HG03457 (cell line): ENCODE measurements around the gene EIF2B4.

ENCODE experiments used
- ATAC-seq: cut with Tn5 transposase; IDR thresholded peaks from one replicate; pipeline ENCODE4 v1.9.1; 2021; ENCODE audit warnings: moderate number of reproducible peaks; ENCODE audit not compliant: unreplicated experiment

The EIF2B4 gene

DNA sequence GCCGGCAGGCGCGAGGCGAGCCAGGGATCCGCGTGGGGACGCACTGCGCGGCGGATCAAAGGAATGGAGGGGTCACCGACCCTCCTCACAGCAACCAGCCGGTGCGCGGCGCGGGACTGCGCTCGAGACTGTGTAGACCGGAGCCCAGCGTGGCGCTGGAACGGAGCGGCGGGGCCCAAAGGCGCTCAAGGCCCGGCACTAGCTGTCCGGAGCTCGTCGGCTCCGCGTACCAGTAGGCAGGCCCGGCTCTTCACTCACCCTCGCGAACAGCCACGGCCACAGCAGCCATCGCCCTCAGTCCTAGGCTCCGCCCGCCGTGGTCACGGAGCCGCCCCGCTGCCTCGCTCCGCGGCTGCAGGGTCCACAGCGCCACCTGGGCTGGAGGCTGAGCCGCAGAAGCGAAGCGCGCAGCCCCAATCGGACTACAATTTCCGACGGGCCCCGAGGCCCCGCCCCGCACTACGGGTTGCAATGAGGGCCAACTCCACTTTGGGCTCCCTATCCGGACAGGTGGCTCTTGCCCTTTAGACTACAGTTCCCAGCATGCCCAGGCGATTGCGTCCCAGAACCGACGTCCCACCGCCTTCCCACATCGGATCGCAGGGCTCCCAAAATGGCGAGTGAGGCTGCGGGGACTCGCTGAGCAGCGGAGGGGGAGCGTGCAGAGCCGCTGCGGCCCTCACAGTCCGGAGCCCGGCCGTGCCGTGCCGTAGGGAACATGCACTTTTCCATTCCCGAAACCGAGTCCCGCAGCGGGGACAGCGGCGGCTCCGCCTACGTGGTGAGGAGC is at the start of gene EIF2B4, which contains the start of gene SNX17:
EIF2B4 (minus strand) TSS at position 313 of the 790 bp plus-strand sequence; CDS start at position 289, 24 bp downstream.
SNX17 (plus strand) TSS at position 591 of the 790 bp plus-strand sequence; CDS start at position 719, 128 bp downstream.
- peak; percentile 74 for ATAC-seq

DNA sequence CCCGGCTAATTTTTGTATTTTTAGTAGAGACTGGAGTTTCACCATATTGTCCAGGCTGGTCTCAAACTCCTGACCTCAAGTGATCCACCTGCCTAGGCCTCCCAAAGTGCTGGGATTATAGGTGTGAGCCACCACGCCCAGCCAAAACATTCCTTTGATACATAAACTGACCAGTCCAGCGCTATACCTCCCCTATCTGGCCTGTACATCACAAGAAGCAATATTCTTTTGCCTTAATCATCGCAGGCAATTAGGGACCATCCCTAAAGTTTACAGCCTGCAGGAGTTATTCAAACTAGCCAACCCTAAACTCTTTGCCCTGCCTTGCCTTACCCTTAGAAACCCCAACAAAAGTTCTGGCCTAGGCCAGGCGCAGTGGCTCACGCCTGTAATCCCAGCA is 46.0 kb upstream of the EIF2B4 start:
- ATAC-seq, result no peak

DNA sequence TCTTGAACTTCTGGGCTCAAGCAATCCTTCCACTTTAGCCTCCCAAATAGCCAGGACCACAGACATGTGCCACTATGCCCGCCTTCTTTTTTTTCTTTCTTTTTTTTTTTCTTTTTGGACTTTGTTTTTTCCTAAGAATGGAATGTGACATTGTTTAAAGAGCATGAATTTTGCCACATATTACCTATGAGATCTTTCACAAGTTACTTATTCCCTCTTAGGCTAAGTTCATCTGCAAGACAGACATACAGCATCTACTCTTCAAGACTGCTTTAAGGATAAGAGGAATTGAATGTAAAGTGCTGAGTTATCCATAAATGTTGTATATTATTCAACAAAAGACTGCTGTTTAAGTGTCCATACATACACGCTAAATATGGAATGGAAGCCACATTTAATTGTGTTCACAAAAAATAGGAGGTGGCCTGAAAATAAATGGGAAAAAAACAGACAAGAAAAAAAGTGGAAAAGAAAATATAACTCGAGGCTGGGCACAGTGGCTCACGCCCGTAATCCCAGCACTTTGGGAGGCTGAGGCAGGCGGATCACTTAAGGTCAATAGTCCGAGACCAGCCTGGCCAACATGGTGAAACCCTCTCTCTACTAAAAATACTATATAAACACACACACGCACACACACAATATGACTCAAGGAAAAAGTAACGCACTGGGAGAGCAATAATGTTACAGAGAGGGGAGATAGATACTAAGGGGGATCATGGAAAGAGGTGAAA is 42.4 kb upstream of the EIF2B4 start:
- ATAC-seq, result no peak

DNA sequence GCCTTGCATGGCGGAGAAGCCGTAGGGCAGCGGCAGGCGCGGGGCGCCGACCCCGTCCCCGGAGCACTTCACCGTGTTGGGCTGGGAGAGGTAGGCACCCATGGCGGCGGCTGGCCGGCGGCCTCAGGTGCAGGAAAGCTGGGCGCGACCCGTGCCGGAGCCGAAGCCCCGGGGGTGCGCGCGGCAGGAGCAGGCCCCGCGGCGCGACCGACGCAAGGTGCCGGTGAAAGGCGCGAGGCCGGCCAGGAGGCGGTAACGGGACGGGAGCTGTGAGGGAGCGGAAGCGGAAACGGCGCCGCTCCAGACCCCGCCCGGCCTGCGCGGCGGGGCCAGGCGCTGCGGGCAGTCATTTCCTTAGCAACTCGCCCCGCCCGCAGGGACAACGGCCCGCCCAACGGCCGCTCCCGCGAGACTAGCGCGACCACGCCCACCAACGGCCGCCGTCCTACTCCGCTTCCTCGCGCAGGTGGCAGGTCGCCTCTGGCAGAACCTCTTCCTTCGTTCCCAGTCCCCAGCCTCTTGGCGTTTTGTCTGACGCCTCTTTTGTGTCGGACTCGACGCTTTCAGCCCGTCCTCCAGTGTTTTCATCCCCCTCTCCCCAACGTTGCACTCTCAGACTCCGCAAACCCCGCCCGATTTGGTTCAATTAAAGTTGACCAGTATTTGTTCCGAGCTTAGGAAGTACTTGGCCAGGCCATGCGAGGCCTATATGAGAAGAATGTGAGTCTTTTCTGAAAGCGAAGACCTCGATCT is 39.4 kb upstream of the EIF2B4 start, which contains the start of gene PPM1G:
PPM1G (minus strand) TSS at position 271 of the 753 bp plus-strand sequence; CDS start at position 102, 169 bp downstream.
- peak; percentile 86 for ATAC-seq

DNA sequence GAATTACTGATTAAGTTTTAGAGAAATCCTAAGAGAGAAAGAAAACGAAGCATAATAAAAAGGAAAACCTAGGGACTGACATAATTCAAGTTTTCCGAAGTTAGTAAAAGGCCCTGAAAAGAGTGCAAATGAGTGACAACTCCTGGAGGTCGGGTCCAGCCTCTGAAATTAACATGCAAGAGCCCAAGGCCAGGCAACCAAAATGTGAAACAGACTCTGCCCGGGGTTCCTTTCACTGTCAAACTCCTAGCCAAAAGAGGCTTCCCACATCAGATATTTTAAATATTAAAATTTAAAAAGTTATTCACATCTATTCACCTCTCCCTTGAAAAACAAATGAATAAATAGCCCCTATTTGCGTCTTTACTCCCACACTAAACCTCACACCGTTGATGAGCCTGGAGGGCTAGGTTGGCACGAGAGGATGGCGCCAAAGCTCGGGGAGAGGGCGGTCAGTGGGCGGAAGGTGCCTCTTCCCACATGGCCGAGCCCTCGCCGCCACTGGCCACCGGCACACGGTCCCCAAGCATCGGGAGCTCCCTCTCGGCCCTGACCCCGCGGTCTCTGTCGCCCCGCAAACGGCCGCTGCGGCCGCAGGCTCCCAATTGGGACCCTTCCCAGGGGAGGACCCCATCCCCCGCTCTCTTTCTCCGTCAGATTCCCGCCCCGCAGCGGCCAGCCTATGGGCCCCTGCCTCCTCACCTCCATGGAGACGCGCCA is 38.6 kb upstream of the EIF2B4 start:
- peak; percentile 27 for ATAC-seq

DNA sequence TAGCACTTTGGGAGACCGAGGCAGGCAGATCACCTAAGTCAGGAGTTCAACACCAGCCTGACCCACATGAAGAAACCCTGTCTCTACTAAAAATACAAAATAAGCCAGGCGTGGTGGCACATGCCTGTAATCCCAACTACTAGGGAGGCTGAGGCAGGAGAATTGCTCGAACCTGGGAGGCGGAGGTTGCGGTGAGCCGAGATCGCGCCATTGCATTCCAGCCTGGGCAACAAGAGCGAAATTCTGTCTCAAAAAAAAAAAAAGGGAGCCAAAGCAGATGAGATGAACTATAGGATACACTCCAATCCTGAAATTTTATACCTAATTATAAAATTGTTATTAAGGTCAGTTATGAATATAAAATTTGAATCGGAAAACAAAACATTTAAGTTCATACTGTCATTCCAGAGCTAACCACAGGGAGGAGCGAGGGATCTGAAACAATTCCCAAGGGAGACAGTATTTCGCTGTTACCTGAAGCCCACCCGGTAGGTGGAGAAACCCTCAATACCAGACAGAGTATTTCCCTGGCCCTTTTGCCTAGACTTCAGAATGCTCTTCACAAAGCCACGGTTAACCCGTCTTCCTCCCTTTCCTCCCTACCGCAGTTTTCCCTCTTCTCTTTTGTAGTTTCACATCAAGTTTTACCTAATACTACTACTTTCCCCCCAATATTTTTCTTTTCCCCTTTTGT is 37.8 kb upstream of the EIF2B4 start:
- ATAC-seq, result no peak

DNA sequence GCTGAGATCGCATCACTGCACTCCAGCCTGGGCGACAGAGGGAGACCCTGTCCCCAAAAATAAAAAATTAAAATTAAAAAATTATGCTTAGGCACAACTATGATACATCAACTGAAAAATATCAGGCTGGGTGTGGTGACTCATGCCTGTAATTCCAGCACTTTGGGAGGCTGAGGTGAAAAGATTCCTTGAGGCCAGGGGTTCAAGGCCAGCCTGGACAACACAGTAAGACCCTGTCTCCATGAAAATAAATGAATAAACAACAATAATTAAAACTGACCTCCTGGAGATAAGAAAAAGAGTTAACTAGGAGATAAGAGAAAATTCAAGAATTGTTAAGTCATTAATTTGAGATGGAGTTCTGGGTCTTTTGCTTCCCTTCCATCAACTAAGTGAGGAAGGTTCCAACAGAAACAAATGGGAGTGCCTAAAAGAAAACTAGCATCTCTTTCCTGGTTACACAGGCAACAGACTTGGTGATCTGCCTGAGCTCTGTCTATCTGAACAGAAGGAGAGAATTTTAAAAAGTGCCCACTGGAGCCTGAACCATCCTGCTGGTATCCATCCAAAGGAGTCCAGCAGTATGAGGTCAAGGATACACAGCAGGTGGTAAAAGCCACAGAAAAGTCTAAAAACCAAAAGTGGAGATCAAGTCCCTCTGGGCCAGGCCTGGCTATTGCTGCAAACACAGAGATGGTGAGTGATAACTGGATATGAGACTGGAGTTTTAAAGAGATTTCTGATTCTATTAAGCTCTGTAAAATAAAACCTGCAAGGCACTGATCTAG is 30.4 kb upstream of the EIF2B4 start:
- no peak for ATAC-seq

DNA sequence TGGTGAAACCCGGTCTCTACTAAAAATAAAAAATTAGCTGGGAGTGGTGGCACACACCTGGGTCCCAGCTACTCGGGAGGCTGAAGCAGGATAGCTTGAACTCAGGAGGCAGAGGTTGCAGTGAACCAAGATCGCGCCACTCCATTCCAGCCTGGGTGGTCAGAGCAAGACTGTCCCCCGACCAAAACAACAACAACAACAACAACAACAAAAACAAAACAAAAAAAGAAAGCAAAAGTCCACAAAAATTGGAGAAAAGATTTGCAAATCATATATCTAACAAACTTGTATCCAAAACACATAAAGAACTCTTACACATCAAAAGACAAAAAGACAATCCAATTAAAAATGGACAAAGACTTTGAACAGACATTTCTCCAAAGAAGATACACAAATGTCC is 28.8 kb upstream of the EIF2B4 start:
- ATAC-seq, result no peak

DNA sequence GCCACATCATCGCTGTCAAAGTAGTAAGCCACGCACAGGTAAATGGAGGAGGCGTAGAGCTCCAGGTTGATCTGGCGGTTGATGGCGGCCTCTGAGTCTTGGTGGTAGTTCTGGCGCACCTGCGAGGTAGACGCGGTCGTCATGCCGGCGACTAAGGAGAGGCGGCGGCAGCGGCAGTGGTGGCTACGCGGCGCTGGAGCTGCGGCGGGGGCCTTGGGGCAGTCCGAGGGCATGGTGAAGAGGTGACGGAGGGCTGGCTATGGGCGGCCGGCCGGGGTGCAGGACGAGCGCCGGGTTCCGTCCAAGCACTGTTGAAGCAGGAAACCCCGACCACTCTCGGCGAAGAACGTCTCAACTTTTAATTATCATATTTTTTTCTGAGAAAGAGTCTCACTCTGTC is 23.1 kb upstream of the EIF2B4 start:
- ATAC-seq, result no peak

DNA sequence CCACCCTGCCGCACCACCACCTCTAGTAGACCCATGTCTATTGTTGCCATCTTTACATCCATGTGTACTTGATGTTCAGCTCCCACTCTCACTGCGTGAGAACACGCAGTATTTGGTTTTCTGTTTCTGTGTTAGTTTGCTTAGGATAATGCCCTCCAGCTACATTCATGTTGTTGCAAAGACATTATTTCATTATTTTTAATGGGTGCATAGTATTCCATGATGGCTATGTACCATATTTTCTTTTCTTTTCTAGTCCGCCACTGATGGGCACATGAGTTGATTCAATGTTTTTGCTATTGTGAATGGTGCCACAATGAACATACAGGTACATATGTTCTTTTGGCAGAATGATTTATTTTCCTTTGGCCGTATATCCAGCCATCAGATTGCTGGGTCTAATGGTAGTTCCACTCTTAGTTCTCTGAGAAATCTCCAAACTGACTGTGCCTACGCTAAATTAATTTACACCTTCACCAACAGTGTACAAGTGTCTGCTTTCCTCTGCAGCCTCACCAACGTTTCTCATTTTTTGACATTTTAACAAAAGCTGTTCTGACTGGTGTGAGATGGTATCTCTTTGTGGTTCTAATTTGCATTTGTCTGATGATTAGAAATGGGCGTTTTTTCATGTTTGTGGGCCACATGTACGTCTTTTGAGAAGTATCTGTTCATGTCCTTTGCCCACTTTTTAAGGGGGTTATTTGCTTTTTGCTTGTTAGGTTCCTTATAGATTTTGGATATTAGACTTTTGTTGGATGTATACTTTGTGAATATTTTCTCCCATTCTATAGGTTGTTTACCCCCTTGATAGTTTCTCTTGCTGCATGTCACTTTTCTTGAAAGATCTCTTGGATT is 20.9 kb upstream of the EIF2B4 start:
- no peak for ATAC-seq

DNA sequence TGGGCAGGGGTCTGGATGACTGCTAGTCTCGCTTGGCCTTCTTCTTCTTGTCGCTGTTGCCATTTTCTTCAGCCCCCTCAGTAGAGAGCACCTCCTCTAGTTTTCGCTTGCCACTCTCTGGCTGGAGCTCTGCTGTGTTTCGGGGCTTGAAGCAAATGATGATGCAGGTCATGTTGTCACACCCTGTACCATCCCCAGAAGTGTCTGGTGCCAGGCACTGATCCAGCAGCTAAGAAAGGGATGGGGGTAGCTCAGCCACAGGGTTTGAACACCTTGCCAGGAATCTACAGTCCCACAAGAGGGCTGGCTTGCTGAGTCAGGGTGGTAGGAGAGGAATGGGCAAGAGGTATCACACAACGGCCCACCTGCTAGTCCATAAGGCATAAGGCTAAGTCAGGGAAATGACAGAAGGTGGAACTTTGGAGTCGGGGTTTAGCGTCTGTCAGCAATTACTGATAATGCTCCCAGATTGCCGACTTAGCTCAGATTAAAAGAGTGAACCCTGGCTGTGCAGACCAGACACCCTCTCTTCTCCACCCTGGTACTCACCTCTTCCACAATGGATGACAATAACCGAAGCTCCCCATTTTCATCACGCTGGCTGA is 11.5 kb upstream of the EIF2B4 start:
- no peak for ATAC-seq

DNA sequence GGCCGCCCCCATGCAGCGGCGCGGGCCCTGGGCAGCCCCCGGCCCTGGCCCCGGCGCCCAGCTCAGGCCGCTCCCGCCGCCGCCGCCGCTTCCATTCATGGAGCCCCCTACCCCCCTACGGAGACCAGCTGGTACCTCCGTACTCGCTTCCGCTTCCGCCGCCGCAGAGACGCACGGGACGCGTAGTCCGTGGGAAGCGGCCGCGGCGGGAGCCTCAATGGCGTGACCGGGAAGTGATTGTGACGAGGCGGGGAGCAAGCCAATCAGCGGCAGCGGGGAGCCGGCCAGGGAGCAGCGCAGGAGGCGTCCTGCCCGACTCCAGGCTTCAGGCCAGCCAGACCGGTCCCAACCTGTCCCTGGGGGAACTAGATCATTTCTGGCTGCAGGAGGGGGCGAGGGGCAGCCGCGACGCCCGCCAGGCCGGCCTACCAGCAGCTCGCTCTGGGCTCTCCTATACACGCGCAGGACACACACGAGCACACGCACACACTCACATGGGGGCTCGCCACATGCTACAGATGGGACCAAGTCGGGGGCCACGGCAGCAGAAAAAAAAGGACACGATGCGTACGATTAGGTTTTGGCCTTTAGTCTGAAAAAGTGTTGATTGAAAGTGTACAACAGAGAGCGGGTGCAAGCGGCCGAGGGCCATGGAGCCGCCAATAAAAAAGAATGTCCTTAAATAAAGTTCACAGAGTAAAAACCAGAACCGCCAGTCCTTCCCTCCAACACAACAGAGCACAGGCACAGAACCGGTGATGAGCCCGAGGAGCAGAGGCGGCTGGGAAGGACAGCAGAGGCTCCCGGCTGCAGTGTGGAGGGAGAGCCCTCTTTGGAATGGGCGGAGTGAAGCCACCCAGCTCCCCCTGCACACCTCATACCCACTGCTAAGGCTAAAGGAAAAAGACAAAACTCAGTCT is 10.7 kb upstream of the EIF2B4 start, which contains the start of gene ZNF513:
ZNF513 (minus strand) TSS at position 109 of the 920 bp plus-strand sequence. CDS start 208 bp downstream, outside the sequence.
- ATAC-seq, result peak; percentile 70

DNA sequence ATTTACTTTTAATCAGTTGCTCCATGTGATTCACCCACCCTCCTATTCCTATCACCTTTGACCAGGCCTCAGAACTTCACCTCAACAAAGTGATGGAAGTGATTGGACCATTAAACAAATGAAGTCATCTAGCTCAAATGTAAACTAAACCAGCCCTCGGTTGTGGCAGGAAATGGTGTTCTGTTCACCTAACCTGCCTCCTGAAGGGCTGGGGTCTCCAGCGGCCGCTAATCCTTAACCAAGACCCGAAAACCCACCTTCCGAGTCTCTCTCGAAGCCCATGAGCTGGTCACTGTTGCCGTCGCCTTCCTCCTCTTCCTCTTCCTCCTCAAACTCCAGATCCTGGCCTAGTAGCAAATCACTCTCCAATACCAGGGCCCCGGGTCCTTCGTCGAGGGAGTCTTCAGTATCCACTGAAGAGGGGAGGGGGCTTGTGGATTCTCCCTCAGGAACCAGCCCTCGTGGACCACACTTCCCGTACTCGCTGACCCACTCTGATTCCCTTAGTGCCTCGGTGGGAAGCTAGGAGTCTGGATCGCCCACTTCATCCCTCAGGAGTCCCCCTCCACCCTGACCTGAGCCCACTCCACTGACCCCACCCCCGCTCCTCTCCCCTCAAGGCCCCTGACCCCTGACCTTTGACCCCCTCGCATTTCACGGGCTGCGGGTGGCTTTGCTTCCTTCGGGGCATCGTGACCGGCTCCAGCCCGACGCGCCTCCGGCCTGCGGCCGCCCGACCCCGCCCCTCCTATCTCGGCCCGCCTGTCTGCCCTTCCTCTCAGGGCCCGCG is 9.9 kb upstream of the EIF2B4 start:
- ATAC-seq, result peak; percentile 22

DNA sequence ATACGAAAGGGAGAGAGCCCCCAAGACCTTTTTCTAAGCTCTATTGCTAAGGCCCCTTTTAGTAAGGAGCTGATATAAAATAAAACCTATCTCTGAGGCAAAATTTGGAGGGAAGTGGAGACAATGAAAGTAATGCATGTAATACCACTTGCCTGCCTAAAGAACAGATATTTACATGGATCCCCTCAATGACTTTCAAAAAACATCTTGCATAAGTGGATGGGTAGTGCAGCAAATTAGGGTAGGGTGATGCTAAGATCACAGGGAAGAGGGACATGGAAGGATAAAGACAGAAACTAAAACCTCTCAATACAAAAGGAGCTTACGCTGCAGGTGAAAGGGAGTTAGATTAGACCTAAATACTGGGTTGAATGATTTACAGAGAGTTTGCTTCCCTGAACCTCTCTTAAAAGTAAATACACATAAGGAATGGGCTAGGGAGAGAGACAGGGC is 9.3 kb upstream of the EIF2B4 start:
- no peak for ATAC-seq

DNA sequence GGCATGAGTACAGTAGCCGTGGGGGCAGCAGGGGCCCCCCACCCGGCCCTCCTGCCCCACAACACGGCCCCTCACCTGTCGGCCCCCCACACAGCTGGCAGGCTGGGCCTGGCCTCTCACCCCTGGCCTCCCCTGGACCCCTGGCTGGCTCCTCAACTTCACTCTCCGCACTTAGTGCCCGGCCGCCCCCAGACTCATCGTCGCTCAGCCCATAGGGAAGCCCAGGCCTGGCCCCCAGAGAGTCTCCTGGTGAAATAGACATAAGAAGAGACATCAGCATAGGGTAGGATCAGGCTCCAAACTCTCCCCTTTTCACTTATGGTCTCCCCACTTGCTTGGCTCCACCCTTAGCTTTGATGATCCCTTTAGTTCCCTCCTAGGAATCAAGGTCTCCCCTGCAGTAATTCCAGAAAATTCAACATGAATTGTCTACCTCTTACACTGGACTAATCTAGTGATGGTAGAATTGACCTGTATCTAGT is 8.7 kb upstream of the EIF2B4 start:
- ATAC-seq, result no peak
